Myocyte (in vitro differentiated cells): ENCODE data around the gene ERF. TPM values are rescaled to one million over a fixed set of nuclear protein-coding genes. Genes with fewer than 3 reads are reported as not detected.

Experiments used
- total RNA-seq: library from RNA; depleted of rRNA; stranded (reverse); fragments of >200 nt; gene quantifications from 2 replicates; pipeline ENCODE4 v1.2.3, GENCODE V29; 2014

The ERF gene
- total RNA-seq, 1 donor from 2014 or later, result 55.2 TPM

Other genes starting within 250 kb of the ERF start
- gene GRIK5, start 184.9 kb downstream of the ERF start, total RNA-seq, result 0.13 TPM in 1 of 2 replicates, not detected in the other
- gene ZNF574, start 179.0 kb downstream of the ERF start, total RNA-seq, result 18.6 and 20.1 TPM in 2 replicates
- 0.03 TPM in 1 of 2 replicates, not detected in the other for gene POU2F2, start 122.7 kb downstream of the ERF start, total RNA-seq
- gene DEDD2, start 37.5 kb downstream of the ERF start, total RNA-seq, result 26.3 and 34.5 TPM in 2 replicates
- 6.6 and 7.1 TPM in 2 replicates for gene ZNF526, start 34.8 kb downstream of the ERF start, total RNA-seq
- gene GSK3A, start 12.5 kb downstream of the ERF start, total RNA-seq, result 30.5 and 35.0 TPM in 2 replicates
- 38.8 and 49.0 TPM in 2 replicates for gene CIC, start 14.1 kb upstream of the ERF start, total RNA-seq
- 1.1 and 2.6 TPM in 2 replicates for gene PRR19, start 47.0 kb upstream of the ERF start, total RNA-seq
- gene PAFAH1B3, start 47.5 kb upstream of the ERF start, total RNA-seq, result 21.7 and 29.1 TPM in 2 replicates
- 1.6 TPM in 1 of 2 replicates, not detected in the other for gene TMEM145, start 58.2 kb upstream of the ERF start, total RNA-seq
- gene MEGF8, start 70.5 kb upstream of the ERF start, total RNA-seq, result 24.6 and 29.5 TPM in 2 replicates
- gene CNFN, start 135.2 kb upstream of the ERF start, total RNA-seq, result not detected in 2 replicates
- gene LIPE, start 172.3 kb upstream of the ERF start, total RNA-seq, result 1.5 and 3.7 TPM in 2 replicates
- gene CXCL17, start 187.8 kb upstream of the ERF start, total RNA-seq, result not detected in 2 replicates